ENCODE measurements around the gene BTG4.

BTG4 gene

GRCh38 chr11:111512296-111513239, at the start of gene BTG4:
BTG4 (minus strand) TSS chr11:111512386; CDS start chr11:111498776, 13,610 bp downstream.
- DNase-seq (ENCODE audit: low read depth, low spot score) = no peak
- H3K4me3 ChIP-seq (ENCODE audit: low read depth, low read length) = peak within 1 kb of the TSS; percentile 44
- in situ Hi-C loops (cut with HindIII; ENCODE audit: low sequenced_read_pairs) = no loop called here
- no peak for TF ChIP-seq CTCF (IDR thresholded peaks at IDR 0.05; ENCODE audit: low read depth, low read length)

GRCh38 chr11:111561791-111562325, 49.7 kb upstream of the BTG4 start:
- peak; percentile 77 for DNase-seq (ENCODE audit: low read depth, low spot score)
- in situ Hi-C loops (cut with HindIII; ENCODE audit: low sequenced_read_pairs) = no loop called here
- no peak for TF ChIP-seq CTCF (IDR thresholded peaks at IDR 0.05; ENCODE audit: low read depth, low read length)
- H3K4me3 ChIP-seq (ENCODE audit: low read depth, low read length) = no peak overlapping the region

GRCh38 chr11:111561306-111561705, 49.1 kb upstream of the BTG4 start:
- TF ChIP-seq CTCF (IDR thresholded peaks at IDR 0.05; ENCODE audit: low read depth, low read length) = no peak
- in situ Hi-C loops (cut with HindIII; ENCODE audit: low sequenced_read_pairs) = no loop called here
- no peak overlapping the region for H3K4me3 ChIP-seq (ENCODE audit: low read depth, low read length)
- no peak for DNase-seq (ENCODE audit: low read depth, low spot score)

- no peak overlapping the region for H3K4me3 ChIP-seq (ENCODE audit: low read depth, low read length)
- in situ Hi-C loops (cut with HindIII; ENCODE audit: low sequenced_read_pairs) = no loop called here
- no peak for TF ChIP-seq CTCF (IDR thresholded peaks at IDR 0.05; ENCODE audit: low read depth, low read length)
- no peak for DNase-seq (ENCODE audit: low read depth, low spot score)
Observed at GRCh38 chr11:111560800-111561199, 48.6 kb upstream of the BTG4 start.

- no peak for TF ChIP-seq CTCF (IDR thresholded peaks at IDR 0.05; ENCODE audit: low read depth, low read length)
- no peak for DNase-seq (ENCODE audit: low read depth, low spot score)
- in situ Hi-C loops (cut with HindIII; ENCODE audit: low sequenced_read_pairs) = no loop called here
- no peak overlapping the region for H3K4me3 ChIP-seq (ENCODE audit: low read depth, low read length)
Observed at GRCh38 chr11:111559800-111560464, 47.7 kb upstream of the BTG4 start.

GRCh38 chr11:111557425-111558111, 45.4 kb upstream of the BTG4 start:
- no peak for TF ChIP-seq CTCF (IDR thresholded peaks at IDR 0.05; ENCODE audit: low read depth, low read length)
- H3K4me3 ChIP-seq (ENCODE audit: low read depth, low read length) = no peak overlapping the region
- peak; percentile 95 for DNase-seq (ENCODE audit: low read depth, low spot score)
- in situ Hi-C loops (cut with HindIII; ENCODE audit: low sequenced_read_pairs) = no loop called here
